Daoy (cell line): Measurements from ENCODE around the gene SIM2. TPM values are rescaled to one million over a fixed set of nuclear protein-coding genes. Genes with fewer than 3 reads are reported as not detected.

Experiments used
- DNase-seq: peaks from one replicate; pipeline ENCODE4 v3.0.0-alpha.2; 2015; ENCODE audit warnings: low read depth
- total RNA-seq: library from RNA; depleted of rRNA; stranded (reverse); fragments of >200 nt; shearing (Covaris generic); gene quantifications from 2 replicates; pipeline ENCODE4 v1.2.3, GENCODE V29; 2014

SIM2 gene
- total RNA-seq, 1 experiment from 2014 or later = 12.9 TPM

- peak; percentile 69 for DNase-seq
These were observed 1.5 kb downstream of the SIM2 start for GRCh38 chr21:36700295-36700970.

- DNase-seq = peak; percentile 39
These were observed 2.2 kb downstream of the SIM2 start for GRCh38 chr21:36700971-36701755.

- DNase-seq = peak; percentile 71
These were observed 3.1 kb downstream of the SIM2 start for GRCh38 chr21:36701756-36702621.

GRCh38 chr21:36702622-36702968, 3.7 kb downstream of the SIM2 start:
- DNase-seq = no peak

GRCh38 chr21:36703123-36703522, 4.2 kb downstream of the SIM2 start:
- no peak for DNase-seq

- DNase-seq = no peak
These were observed 4.8 kb downstream of the SIM2 start for GRCh38 chr21:36703626-36704280.

GRCh38 chr21:36704281-36704957, 5.5 kb downstream of the SIM2 start:
- DNase-seq = no peak

GRCh38 chr21:36704958-36705678, 6.2 kb downstream of the SIM2 start:
- DNase-seq = no peak

GRCh38 chr21:36705679-36706481, 7.0 kb downstream of the SIM2 start:
- DNase-seq = no peak

GRCh38 chr21:36706482-36706852, 7.6 kb downstream of the SIM2 start:
- DNase-seq = no peak

GRCh38 chr21:36706951-36707762, 8.2 kb downstream of the SIM2 start:
- no peak for DNase-seq

GRCh38 chr21:36707763-36708285, 8.9 kb downstream of the SIM2 start:
- DNase-seq = no peak

- no peak for DNase-seq
These were observed 9.5 kb downstream of the SIM2 start for GRCh38 chr21:36708286-36709029.

- no peak for DNase-seq
These were observed 10.3 kb downstream of the SIM2 start for GRCh38 chr21:36709030-36709867.

GRCh38 chr21:36709868-36710728, 11.2 kb downstream of the SIM2 start:
- no peak for DNase-seq

- no peak for DNase-seq
These were observed 11.8 kb downstream of the SIM2 start for GRCh38 chr21:36710729-36711048.
